HG03520 (cell line): ENCODE data around the gene ATP6V0D1.

Experiments used
- ATAC-seq: cut with Tn5 transposase; IDR thresholded peaks from one replicate; pipeline ENCODE4 v1.9.1; 2021; ENCODE audit warnings: mild to moderate bottlenecking, moderate library complexity; ENCODE audit not compliant: unreplicated experiment

The ATP6V0D1 gene

DNA sequence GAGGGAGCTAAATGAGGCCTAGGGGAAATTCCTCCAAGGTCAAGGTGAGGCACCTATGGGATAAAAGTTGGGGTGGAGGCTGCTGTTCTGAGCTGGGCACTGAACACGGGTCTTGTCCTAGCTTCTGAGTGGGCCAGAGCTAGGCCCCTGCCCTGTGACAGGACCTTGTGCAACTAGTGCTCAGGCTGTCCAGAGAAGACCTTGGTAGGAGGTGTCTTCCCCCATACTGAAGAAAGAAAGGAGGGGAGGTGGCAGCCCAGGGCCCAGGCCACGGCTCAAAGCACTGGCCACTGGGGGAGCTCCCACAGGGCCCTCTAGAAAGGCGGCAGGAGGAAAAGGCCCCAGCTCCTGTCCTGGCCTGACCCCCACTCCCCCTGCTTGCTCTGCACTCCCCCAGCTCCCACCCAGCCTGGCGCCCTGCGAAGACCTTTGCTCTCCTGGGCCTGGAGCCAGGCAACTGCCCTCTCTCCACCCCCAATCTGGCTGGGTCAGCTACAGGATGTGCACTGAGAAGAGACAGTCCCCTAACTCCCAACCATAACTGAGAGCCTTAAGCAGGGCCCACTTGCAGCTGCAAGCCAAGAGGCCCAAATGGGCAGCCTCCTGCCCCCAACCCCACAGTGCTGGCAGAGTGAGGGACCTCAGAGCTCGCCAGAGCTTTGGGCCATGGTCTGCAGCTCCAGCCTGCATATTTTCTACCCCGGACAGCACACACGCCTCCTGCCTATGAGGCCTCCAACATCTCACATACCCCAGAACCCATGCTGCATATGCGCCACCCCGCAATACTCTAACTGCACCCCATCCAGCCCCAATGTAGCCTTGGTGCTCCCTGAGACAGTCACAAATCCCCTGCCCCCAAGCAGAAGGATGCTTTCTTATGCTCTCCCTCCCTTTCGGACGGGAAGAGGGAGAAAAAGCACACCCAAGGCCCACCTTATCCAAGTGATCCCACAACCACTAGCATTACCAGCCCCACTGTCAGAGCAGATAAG, 34.7 kb downstream of the ATP6V0D1 start:
- no peak for ATAC-seq

DNA sequence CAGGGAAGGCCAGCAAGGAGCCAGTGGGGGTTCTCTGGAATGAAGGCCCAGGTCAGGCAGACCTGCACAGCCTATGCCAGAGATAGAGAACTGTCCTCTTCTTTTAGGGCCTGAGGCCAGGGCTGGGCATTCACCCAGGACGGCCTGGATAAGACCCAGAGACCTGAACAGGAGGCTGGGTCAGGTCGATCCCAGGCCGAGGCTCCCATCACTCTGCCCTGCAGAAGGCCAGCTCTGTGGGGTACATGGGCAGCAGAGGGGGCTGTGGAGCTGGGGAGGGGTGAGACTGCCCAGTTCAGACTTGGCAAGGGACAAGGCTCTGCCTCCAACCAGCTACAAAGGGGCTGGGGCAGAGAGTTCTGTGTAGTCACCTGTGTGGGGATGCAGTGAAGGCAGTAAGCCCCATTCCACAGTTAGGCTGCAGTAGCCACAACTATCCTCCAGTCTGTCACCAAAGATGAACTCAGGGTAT, 35.5 kb downstream of the ATP6V0D1 start:
- ATAC-seq, result no peak

DNA sequence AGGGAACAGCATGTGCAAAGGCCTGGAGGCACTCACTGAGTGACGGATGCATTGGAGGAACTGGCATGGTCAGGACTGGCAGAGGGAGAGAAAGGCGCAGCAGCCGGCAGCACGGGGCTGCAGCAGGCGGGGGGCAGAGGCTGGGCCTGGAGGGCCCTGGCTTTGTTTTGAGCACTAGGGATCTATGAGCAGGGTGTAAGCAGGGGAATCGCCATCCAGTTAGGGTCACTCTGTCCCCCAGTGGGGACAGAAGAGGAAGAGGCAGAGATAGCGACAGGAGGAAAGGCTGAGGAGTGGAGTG, 35.9 kb downstream of the ATP6V0D1 start:
- ATAC-seq, result no peak

DNA sequence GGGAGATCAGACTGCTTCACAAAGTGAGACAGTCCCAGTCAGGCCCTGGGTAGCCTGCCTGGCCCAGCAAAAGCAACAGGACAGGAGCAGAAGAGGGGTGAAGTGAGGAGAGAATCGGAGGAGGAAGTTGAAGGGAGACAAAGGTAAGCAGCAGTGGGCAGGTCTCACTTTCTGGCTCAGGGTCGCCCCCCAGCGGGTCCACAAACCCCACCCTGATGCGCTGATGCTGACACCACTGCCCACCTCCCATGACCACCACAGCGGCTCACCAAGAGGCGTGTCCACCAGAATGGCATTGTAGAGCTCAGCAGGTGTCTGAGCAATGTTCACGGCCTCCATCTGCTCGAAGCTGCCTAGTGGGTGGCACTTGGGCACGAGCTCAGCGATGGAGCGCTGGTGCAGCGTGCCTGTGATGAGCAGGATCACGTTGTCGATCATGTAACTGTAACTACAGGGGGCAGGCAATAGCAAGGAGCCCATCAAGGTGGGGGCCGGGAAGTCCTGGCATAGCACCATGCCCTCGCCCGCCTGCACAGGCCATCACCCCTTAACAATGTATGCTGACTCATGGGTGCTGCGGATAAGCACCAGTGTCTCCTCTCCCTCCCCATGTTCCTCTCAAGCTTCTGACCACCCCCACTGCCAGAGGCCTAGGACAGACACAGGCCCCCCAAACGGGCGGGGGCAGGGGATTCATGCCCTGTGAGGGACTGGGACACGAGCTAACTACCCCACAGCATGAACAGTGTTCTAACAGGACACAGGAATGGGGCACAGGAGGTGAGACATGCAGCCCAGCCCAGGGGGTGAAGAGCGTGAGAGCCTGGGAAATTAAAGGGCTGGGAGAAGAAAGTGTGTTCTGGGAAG, 36.5 kb downstream of the ATP6V0D1 start:
- ATAC-seq, result no peak

DNA sequence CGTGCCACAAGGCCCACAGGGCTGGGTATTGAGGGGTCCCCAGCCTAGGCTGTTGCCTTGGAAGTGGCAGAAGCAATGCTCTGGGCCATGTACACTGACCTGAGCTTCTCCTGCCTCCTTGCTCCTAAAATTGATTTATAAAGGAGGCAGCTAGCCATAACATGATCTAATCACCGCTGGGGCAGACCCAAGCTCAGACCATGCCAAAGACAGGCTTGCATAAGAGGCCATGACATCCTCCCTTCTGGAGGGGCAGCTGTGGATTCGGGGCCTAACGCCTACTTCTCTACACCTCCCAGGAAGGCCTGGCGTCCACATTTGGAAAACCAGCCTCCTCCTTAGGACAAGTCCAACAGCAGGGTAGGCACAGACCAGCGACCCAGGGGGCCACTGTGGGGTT, 37.7 kb downstream of the ATP6V0D1 start:
- ATAC-seq, result no peak

DNA sequence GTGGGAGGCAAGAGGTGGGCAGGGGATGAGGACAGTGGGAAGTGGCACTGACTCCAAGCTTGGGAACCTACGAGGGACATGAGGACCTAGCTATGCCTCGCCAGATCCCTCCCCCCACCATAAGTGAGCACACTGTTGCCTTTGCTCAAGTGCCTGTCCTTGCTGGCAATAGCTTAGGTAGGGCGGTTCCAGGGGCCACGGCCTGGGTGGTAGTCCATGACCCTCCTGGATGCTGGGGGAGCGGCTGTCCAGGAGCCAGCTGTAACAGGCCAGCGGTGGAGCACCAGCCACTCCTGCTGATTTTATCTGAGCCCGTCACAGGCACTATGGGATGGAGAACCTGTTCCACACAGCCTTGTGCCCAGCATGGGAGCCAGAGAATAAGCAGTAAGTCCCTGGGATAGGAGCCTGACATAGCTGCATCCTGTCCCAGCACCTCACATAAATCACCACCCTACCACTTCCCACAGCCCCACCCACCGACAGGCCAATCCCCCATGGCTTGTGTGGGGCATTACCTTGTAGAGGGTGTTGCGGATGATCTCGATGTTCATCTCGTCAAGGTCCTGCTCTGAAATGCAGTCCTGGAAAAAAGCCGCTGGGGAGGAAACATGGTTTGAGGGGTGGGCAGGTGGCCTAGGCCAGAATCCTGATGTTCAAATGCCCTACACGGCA, 38.2 kb downstream of the ATP6V0D1 start:
- ATAC-seq, result no peak

DNA sequence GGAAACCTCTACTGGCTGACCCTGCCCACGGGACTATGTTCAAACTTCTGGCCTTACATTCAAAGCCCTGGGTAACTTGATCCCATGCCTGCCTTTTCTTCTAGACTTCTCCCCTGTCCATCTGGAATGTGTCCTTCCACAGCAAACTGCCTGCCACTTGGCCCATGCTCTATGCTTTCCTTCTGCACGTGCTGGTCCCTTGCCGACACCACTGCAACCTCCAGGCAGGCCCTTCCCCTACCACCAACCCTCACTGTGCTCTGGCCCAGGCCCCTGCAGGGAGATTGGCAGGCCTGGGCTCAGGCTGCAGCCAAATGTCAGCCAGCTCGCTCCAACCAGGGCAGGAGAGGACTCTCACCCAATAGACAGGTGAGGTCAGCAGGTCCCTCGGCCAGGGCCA, 39.0 kb downstream of the ATP6V0D1 start:
- ATAC-seq, result no peak

DNA sequence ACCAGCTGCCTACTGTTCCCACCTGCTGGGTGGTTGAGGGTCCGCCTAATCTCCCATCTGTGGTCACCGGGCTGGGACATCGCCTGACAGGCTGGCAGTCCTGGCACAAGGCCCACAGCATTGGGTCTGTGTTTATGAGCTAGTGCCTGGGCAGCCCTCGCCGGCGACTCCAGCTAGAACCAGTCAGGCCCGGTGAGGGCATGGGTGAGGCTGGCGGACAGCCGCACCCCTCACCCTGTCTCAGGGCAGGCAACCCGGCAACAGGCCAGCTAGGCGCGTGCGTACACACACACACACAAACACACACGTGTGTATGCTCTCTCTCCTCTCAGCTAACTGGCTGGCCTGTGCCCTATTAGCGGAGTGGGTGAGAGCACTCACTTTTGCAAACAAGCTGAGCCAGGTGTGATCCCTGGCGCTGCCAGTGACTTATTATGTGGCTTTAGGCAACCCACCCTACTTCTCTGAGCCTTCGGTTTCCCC, 39.6 kb downstream of the ATP6V0D1 start:
- no peak for ATAC-seq

DNA sequence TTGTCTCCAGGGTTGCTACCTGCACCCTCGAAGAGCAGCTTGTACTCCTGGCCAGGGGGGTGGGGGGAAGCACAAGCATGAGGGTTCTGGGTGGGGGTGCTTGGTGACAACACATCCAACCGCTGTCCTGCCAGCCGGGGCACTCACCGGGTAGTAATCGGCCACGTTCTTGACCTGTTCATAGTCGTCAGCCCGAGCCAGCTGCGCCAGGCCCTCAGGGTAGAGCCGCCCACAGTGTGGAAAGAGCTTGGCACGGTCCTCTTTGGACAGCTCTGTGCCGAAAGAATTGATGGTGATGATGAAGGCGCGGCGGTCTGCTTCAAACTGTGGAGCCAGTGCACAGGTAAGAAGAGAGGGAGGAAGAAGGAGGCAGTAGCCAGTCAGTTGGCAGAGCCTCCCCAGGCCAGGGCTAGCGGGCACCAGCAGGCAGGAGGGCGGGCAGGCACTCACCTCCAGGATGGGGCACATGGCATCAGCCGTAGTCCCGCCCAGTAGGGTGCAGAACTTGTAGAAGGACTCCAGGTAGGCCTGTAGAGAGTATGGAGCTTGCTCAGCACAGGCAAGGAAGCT, 42.0 kb downstream of the ATP6V0D1 start:
- ATAC-seq, result no peak

DNA sequence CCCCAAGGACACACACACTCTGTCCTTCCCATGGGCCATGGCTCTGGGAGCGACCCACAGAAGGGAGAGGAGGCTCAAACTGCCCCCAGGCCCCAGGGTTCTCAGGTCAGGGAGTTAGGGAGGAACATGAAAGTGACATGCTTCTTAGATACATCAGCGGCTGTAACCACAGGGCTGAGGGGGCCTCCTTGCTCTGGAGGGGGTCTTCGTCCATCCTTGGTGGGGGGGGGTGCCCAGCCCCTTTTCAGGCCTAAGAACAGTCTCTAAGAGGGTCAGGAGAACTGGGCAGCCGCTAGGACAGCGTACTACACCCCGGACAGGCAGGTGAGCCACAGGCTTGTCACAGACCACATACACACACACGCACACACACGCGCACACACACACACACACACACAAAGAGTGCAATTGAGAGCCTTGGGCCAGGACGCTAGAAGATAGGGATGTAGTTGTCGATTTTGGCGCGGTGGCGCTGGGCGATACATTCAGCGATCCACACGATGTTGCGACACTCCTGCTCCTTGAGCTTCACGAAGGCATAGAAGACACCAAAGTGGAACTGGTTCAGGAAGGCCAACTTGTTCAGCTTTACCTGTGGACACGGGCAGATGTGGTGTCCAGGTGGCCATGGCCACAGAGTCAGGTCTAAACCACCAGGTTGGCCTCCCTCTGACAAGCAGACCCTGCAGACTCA, 42.7 kb downstream of the ATP6V0D1 start:
- ATAC-seq, result no peak

DNA sequence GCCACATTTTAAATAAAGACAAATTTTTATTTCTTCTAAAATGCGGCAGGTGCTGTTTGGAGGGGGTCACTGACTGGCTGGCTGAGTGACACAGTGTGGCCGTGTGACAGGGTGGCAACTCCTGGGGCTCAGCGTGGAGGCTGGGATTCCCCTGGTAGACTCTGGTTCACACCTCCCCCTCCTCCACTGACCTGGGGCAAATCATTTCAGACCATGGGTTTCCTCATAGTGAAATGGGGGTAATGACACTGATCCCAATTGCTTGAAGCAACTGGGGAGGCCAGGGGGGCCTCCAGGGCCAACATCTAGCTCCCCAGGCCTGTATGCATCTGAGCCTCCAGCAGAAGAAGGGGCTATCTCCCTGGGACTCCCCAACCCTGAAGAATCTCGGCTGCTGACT, 43.4 kb downstream of the ATP6V0D1 start:
- no peak for ATAC-seq

DNA sequence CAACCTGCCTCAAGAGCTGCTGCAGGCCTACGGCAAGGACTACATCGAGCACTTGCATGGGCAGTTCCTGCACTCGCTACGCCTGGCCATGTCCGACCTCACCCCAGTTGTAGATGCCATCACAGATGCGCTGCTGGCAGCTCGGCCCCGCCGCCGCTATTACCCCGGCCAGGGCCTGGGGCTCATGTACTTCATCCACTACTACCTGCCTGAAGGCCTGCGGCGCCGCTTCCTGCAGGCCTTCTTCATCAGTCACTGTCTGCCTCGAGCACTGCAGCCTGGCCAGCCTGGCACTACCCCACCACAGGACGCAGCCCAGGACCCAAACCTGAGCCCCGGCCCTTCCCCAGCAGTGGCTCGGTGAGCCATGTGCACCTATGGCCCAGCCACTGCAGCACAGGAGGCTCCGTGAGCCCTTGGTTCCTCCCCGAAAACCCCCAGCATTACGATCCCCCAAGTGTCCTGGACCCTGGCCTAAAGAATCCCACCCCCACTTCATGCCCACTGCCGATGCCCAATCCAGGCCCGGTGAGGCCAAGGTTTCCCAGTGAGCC, 44.2 kb downstream of the ATP6V0D1 start:
- ATAC-seq, result no peak

DNA sequence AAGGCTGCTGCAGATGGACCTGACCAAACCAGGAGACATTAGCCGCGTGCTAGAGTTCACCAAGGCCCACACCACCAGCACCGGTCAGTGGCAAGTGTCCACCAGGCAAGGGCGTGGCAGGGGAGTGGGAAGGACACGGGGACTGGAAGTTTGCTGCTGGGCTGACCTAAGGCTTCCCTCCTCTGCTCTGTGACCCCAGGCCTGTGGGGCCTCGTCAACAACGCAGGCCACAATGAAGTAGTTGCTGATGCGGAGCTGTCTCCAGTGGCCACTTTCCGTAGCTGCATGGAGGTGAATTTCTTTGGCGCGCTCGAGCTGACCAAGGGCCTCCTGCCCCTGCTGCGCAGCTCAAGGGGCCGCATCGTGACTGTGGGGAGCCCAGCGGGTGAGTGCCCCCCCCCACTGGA, 45.2 kb downstream of the ATP6V0D1 start:
- no peak for ATAC-seq

DNA sequence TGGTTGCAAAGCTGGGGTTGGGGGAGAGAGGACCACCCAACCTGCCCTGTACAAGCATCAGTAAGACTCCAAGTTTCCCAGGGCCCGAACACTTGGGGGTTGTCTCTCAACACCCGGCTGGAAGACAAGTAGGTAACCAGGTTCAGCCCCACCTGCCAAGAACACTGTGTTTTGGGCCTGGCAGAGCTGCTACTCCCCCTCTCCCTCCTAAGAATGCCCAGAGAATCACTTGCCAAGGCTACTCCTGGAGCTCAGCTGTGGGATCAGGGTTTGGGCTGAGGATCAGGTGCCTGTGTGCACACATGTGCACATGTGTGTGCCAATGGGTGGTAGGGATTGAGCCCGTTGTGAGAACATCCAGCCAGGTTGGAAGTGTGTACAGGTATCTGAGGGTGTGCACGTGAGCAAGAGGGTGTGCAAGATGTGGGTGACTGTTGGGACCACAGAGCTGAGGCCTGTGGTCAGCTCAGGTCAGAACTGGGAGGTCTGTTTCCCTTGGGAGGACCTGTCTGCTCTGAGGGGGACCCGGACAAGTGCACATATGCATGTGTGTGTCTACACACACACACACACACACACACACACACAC, 47.7 kb downstream of the ATP6V0D1 start:
- ATAC-seq, result no peak

DNA sequence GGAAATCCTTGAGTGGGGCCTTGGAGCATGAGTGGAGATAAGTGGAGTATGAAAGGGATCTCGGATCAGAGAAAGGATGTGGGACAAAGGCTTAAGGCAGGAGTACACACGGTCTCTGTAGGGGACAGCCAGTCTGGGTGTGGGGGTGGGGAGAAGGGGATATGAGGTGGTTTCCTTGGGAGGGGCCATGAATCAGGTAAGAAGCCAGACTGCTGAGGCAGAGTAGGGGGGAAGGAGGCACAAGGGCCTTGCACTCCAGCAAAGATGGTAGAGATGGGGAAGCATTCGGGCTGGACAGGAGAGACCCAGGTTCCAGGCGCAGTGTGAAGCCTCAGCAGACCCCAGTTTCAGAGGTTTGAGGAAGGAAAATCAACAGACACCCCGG, 48.5 kb downstream of the ATP6V0D1 start:
- no peak for ATAC-seq

DNA sequence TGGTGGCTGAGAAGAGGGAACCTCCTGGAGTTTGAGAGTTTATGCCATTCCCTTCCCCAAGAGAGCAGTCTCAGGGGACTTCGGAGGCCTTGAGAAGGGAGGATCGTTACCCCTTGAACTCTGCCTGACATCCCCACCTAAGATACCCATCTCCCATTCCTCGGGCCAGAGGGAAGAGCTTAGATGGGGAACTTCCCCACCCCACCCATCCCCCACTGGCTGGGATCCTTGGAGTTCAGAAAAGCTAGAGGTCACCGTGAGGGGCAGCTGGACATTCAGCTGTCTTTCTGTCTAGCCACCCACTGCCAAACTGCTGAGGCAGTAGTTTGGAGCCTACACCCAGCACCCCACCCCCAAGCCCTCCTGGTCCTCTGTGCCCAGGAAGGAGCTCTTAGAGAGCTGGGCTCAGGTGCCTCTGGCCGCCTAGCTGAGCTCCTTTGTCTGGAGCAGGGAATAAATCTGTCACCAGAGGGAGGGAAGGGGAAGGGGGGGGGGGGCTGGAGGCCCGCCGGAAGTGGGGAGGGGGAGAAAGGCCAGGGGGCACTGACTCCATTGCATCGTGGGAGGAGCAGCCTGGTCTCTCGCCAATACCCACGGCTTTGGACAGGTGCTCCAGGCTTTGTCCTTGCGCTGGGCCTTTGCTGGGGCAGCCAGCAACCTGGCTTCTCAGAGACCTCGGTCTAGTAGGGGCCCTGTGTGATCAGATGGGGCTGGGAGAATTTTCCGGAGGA, 49.0 kb downstream of the ATP6V0D1 start:
- no peak for ATAC-seq

DNA sequence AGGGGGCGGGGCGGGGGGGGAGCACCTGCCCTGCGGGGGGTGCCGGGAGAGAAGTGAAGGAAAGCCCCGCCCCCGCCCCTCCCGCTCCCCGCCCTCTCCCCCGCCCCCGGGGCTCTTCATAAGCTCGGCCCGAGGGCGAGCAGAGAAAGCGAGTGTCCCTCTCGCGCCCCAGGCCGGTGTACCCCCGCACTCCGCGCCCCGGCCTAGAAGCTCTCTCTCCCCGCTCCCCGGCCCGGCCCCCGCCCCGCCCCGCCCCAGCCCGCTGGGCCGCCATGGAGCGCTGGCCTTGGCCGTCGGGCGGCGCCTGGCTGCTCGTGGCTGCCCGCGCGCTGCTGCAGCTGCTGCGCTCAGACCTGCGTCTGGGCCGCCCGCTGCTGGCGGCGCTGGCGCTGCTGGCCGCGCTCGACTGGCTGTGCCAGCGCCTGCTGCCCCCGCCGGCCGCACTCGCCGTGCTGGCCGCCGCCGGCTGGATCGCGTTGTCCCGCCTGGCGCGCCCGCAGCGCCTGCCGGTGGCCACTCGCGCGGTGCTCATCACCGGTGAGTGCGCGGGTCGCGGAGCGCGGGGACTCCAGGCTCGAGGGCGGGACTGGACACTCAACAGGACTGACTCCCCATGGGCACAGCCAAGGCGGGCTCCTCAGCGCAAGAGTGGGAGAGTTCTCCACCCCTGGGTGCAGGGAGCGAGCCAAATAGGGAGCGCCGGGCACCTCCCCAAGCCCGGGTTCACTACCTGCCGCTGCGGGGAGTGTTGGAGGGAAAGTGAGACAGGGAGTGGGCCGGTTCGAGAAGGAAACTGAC, 49.8 kb downstream of the ATP6V0D1 start, which contains the start of gene HSD11B2:
Gene HSD11B2, plus strand, starts transcription at position 145 of the 798 bp plus-strand sequence. Its CDS starts 128 bp downstream, at position 273.
- no peak for ATAC-seq

DNA sequence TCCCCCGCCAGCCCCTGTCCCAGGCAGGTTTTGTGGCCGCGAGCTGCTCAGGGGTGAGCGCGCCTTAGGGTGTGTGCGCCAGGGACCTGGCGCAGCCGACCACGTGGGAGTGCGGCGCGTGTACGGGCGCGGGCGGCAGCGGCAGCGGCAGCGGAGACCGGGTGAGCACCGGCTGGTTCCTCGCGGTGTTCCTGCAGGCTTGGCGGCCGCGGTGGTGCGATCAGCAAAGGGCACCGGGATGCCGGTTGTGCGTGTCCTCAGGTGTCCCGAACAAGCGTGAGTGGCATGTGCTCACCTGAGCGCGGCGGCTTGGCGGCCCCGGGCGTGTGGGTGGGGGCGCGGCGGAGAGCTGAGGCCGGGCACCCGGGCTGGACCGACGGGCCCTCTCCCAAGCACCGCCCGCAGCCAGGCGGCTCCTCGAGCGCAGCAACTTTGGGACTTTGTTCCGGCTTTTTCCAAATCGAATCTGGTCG, 50.4 kb downstream of the ATP6V0D1 start:
- ATAC-seq, result no peak
